ENCODE data around the gene MAB21L2.

DNA sequence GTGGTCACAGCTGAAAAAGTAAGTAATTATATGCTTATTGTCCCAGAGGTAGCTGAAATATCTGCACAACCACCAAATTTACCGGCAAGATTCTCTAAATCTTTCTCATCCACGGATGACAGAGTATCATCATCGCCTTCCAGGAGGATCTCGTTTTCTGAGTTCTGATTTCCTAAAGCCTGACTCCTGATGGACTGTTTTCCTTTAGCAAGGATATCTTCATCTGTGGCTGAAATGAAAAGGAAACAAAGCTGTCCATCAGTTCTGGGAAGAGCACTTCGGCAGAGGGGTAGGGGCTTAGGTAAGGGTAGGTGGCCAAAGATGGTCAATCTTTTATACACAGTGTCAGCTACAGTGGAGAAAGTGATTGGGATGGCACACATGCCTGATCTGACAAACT, 8.7 kb downstream of the MAB21L2 start:
- no peak for TF ChIP-seq CTCF (IDR thresholded peaks at IDR 0.05)
- no peak for TF ChIP-seq POLR2A (IDR thresholded peaks at IDR 0.05)
